DND-41 (cell line): ENCODE results near the gene ADORA2A.

Experiments
- ATAC-seq: fragments of 200-7000 bp; cut with Tn5 transposase; 3 replicates; pipeline ENCODE4 v1.9.1; 2021; ENCODE audit warnings: low read depth; ENCODE audit not compliant: insufficient read depth
- DNase-seq: peaks from one replicate; pipeline ENCODE4 v3.0.0-alpha.2; 2020
- H2AFZ ChIP-seq: 2 replicates; pipeline ENCODE4 v1.6.0; 2012; ENCODE audit warnings: low read depth, low read length
- H3K27ac ChIP-seq: 2 replicates; pipeline ENCODE4 v1.5.1; 2012; ENCODE audit warnings: low read length, inconsistent platforms
- H3K27me3 ChIP-seq: fragments of 200-600 bp; sonication (generic); 2 replicates; pipeline ENCODE4 v1.6.0; 2012; ENCODE audit warnings: low read length, mild to moderate bottlenecking, inconsistent platforms; ENCODE audit not compliant: insufficient read depth, poor library complexity
- H3K36me3 ChIP-seq: 2 replicates; pipeline ENCODE4 v1.5.1; 2012; ENCODE audit warnings: low read length, inconsistent platforms; ENCODE audit not compliant: insufficient read depth
- H3K4me1 ChIP-seq: 2 replicates; pipeline ENCODE4 v1.5.1; 2012; ENCODE audit warnings: mild to moderate bottlenecking, low read length; ENCODE audit not compliant: insufficient read depth
- H3K4me2 ChIP-seq: 2 replicates; pipeline ENCODE4 v1.6.0; 2012; ENCODE audit warnings: mild to moderate bottlenecking, moderate library complexity, low read length, inconsistent platforms; ENCODE audit not compliant: insufficient read depth
- H3K4me3 ChIP-seq, 2 experiments: fragments of 200-600 bp in 1 of 2; shearing (Covaris generic) in 1 of 2; 2 replicates each; pipeline ENCODE4 v1.5.1; 2012 to 2016; ENCODE audit warnings: inconsistent platforms in 2 of 2, low read length in 2 of 2, mild to moderate bottlenecking in 2 of 2, low read depth in 1 of 2, moderate library complexity in 1 of 2
- H3K79me2 ChIP-seq: 2 replicates; pipeline ENCODE4 v1.6.0; 2012; ENCODE audit warnings: low read length, inconsistent platforms; ENCODE audit not compliant: insufficient read depth
- H3K9ac ChIP-seq: 2 replicates; pipeline ENCODE4 v1.6.0; 2012; ENCODE audit warnings: low read depth, mild to moderate bottlenecking, inconsistent platforms, low read length, moderate library complexity
- H3K9me3 ChIP-seq: 2 replicates; pipeline ENCODE4 v1.5.1; 2012; ENCODE audit warnings: low read length, moderate library complexity, mild to moderate bottlenecking, inconsistent platforms; ENCODE audit not compliant: insufficient read depth, severe bottlenecking
- H4K20me1 ChIP-seq: 2 replicates; pipeline ENCODE4 v1.6.0; 2012; ENCODE audit warnings: low read length; ENCODE audit not compliant: insufficient read depth
- CTCF ChIP-seq: IDR thresholded peaks from 2 replicates; pipeline ENCODE4 v1.5.1; 2012; ENCODE audit warnings: borderline replicate concordance, low read length, moderate library complexity, mild to moderate bottlenecking; ENCODE audit not compliant: poor library complexity, severe bottlenecking; ENCODE audit errors: extremely low read depth
- EZH2 ChIP-seq: IDR thresholded peaks from 3 replicates; pipeline ENCODE4 v1.6.1; 2012; ENCODE audit warnings: borderline replicate concordance, low read depth, mild to moderate bottlenecking, moderate library complexity, low read length, inconsistent platforms; ENCODE audit not compliant: severe bottlenecking

ADORA2A gene

GRCh38 chr22:24392218-24392931 is 35.0 kb upstream of the ADORA2A start:
- Histone ChIP-seq H3K27me3 (no peaks in the 10 kb centered on the region), H3K79me2 (peaks cover 14% of the 10 kb centered on the region), H3K4me1 (no peaks in the 10 kb centered on the region), H3K36me3 (peaks cover 50% of the 10 kb centered on the region), H4K20me1 (0 out of 2 replicates have a peak, but pooled peaks cover 4% of the 10 kb centered on the region), H3K4me3 (no peak overlapping the region), H3K9ac (no peak overlapping the region), H3K9me3 (no peaks in the 10 kb centered on the region), H3K4me2 (no peak overlapping the region), H3K27ac (no peak overlapping the region), H2AFZ (no peak overlapping the region)
- TF ChIP-seq EZH2 (no peak), CTCF (no peak)
- no peak for DNase-seq
- no peak for ATAC-seq

GRCh38 chr22:24393012-24393559 is 34.3 kb upstream of the ADORA2A start:
- H3K79me2 ChIP-seq = peaks cover 14% of the 10 kb centered on the region

GRCh38 chr22:24393848-24394247 is 33.6 kb upstream of the ADORA2A start:
- Histone ChIP-seq H3K9ac (no peak overlapping the region), H3K27ac (no peak overlapping the region), H3K79me2 (peaks cover 14% of the 10 kb centered on the region), H2AFZ (no peak overlapping the region), H3K4me3 (no peak overlapping the region), H3K4me2 (no peak overlapping the region), H3K9me3 (no peaks in the 10 kb centered on the region), H3K27me3 (no peaks in the 10 kb centered on the region), H4K20me1 (0 out of 2 replicates have a peak, but pooled peaks cover 4% of the 10 kb centered on the region), H3K36me3 (peaks cover 59% of the 10 kb centered on the region), H3K4me1 (no peaks in the 10 kb centered on the region)
- ATAC-seq (no peak), DNase-seq (no peak)
- TF ChIP-seq EZH2 (no peak), CTCF (no peak)

More at GRCh38 chr22:24393012-24393559, 34.3 kb upstream of the ADORA2A start:
- Histone ChIP-seq H3K9ac (no peak overlapping the region), H3K27me3 (no peaks in the 10 kb centered on the region), H3K27ac (no peak overlapping the region), H2AFZ (no peak overlapping the region), H3K4me3 (no peak overlapping the region), H3K36me3 (peaks cover 52% of the 10 kb centered on the region), H3K9me3 (no peaks in the 10 kb centered on the region), H3K4me1 (no peaks in the 10 kb centered on the region), H4K20me1 (0 out of 2 replicates have a peak, but pooled peaks cover 4% of the 10 kb centered on the region), H3K4me2 (no peak overlapping the region)
- TF ChIP-seq EZH2 (no peak), CTCF (no peak)
- ATAC-seq = no peak
- no peak for DNase-seq
